ENCODE results near the gene ATP11A.

ATP11A gene

GRCh38 chr13:112741835-112742570 lies 52.2 kb downstream of the ATP11A start:
- DNase-seq (ENCODE audit: low read depth, low spot score): no peak

GRCh38 chr13:112742583-112742982 lies 52.7 kb downstream of the ATP11A start:
- no peak for DNase-seq (ENCODE audit: low read depth, low spot score)

GRCh38 chr13:112743451-112744167 lies 53.8 kb downstream of the ATP11A start:
- DNase-seq (ENCODE audit: low read depth, low spot score): no peak

- no peak for DNase-seq (ENCODE audit: low read depth, low spot score)
Measured at GRCh38 chr13:112744168-112745021, 54.6 kb downstream of the ATP11A start.

- DNase-seq (ENCODE audit: low read depth, low spot score): no peak
Measured at GRCh38 chr13:112746044-112746443, 56.2 kb downstream of the ATP11A start.

GRCh38 chr13:112747256-112747655 lies 57.4 kb downstream of the ATP11A start:
- DNase-seq (ENCODE audit: low read depth, low spot score): no peak

- no peak for DNase-seq (ENCODE audit: low read depth, low spot score)
Measured at GRCh38 chr13:112748947-112749735, 59.3 kb downstream of the ATP11A start.

- DNase-seq (ENCODE audit: low read depth, low spot score): no peak
Measured at GRCh38 chr13:112750570-112750969, 60.7 kb downstream of the ATP11A start.

- no peak for DNase-seq (ENCODE audit: low read depth, low spot score)
Measured at GRCh38 chr13:112751617-112752016, 61.8 kb downstream of the ATP11A start.

- no peak for DNase-seq (ENCODE audit: low read depth, low spot score)
Measured at GRCh38 chr13:112752211-112752610, 62.4 kb downstream of the ATP11A start.

GRCh38 chr13:112752711-112753541 lies 63.1 kb downstream of the ATP11A start:
- DNase-seq (ENCODE audit: low read depth, low spot score): no peak

- no peak for DNase-seq (ENCODE audit: low read depth, low spot score)
Measured at GRCh38 chr13:112753833-112754232, 64.0 kb downstream of the ATP11A start.

GRCh38 chr13:112754281-112755025 lies 64.6 kb downstream of the ATP11A start:
- DNase-seq (ENCODE audit: low read depth, low spot score): no peak

- DNase-seq (ENCODE audit: low read depth, low spot score): no peak
Measured at GRCh38 chr13:112755331-112755730, 65.5 kb downstream of the ATP11A start.

GRCh38 chr13:112756081-112756480 lies 66.2 kb downstream of the ATP11A start:
- no peak for DNase-seq (ENCODE audit: low read depth, low spot score)

- DNase-seq (ENCODE audit: low read depth, low spot score): no peak
Measured at GRCh38 chr13:112756511-112756966, 66.7 kb downstream of the ATP11A start.

- peak; percentile 37 for DNase-seq (ENCODE audit: low read depth, low spot score)
Measured at GRCh38 chr13:112756967-112757758, 67.3 kb downstream of the ATP11A start.

GRCh38 chr13:112757759-112758086 lies 67.9 kb downstream of the ATP11A start:
- no peak for DNase-seq (ENCODE audit: low read depth, low spot score)

GRCh38 chr13:112759053-112759452 lies 69.2 kb downstream of the ATP11A start:
- no peak for DNase-seq (ENCODE audit: low read depth, low spot score)

Data from smooth muscle cell of the brain vasculature (primary cell).